Thyroid gland (tissue), 4 donors: ENCODE measurements around the gene COL27A1. TPM values are rescaled to one million over a fixed set of nuclear protein-coding genes. Genes with fewer than 3 reads are reported as not detected.
A peak's percentile ranks its signal among the peaks of the same experiment; 100 is the strongest.
"Not testable (repeated sequence)": the region's sequence is repeated elsewhere in the genome, so short reads cannot be mapped to it uniquely, and the experiment has no call there.

Experiments used
- DNase-seq, 2 donors: peaks; one replicate each; pipeline ENCODE4 v3.0.0-alpha.2; 2019
- H3K27ac ChIP-seq, 3 donors: fragments of 200-600 bp; sonication (generic); 1 replicate in 2 of 3; 2 replicates in 1 of 3; pipeline ENCODE4 v1.5.1; 2016 to 2019; ENCODE audit warnings: mild to moderate bottlenecking in 1 of 3, moderate library complexity in 1 of 3
- H3K27me3 ChIP-seq: fragments of 200-600 bp; sonication (generic); one replicate; pipeline ENCODE4 v1.5.1; 2019
- H3K36me3 ChIP-seq, 2 donors: fragments of 200-600 bp; sonication (generic); one replicate each; pipeline ENCODE4 v1.5.1; 2016 to 2019
- H3K4me1 ChIP-seq, 2 donors: fragments of 200-600 bp; sonication (generic); one replicate each; pipeline ENCODE4 v1.5.1; 2017 to 2019
- H3K4me3 ChIP-seq, 3 donors: fragments of 200-600 bp; sonication (generic); replicated peaks in 1 of 3; 1 replicate in 2 of 3; 2 replicates in 1 of 3; pipeline ENCODE4 v1.5.1; 2016; ENCODE audit warnings: mild to moderate bottlenecking in 1 of 3
- H3K9me3 ChIP-seq: fragments of 200-600 bp; sonication (generic); one replicate; pipeline ENCODE4 v1.5.1; 2017
- POLR2A ChIP-seq, 2 donors: fragments of 450-650 bp; IDR thresholded peaks; one replicate each; pipeline ENCODE4 v1.6.1; 2017; ENCODE audit warnings: antibody characterized with exemption in 2 of 2, mild to moderate bottlenecking in 2 of 2, moderate library complexity in 1 of 2
- WGBS, 2 donors: methylation state at CpG; one replicate each; pipeline ENCODE4 v1.1.5; 2017; 5-methylcytosine and 5-hydroxymethylcytosine counted together
- intact Hi-C: fragments of 100-400 bp; cut with DNase I; formaldehyde crosslinking; loops from one replicate; pipeline ENCODE4 v1.15.1; 2023
- total RNA-seq, 4 donors: library from RNA; depleted of rRNA; stranded (reverse); fragments of >200 nt; gene quantifications; one replicate each; pipeline ENCODE4 v1.2.3, GENCODE V29; 2016
- TF ChIP-seq, protein P1 (sequence below), 6 experiments: fragments of 200-600 bp in 3 of 6; fragments of 450-650 bp in 3 of 6; sonication (generic) in 3 of 6; IDR thresholded peaks; one replicate each; pipeline ENCODE4 v1.5.1; 2016 to 2019; ENCODE audit warnings: antibody characterized with exemption in 6 of 6, mild to moderate bottlenecking in 2 of 6, inconsistent platforms in 1 of 6, moderate library complexity in 1 of 6

COL27A1 gene
- total RNA-seq, 4 donors from 2014 or later, result 6.7 to 32.5 (median 10.6) TPM

DNA sequence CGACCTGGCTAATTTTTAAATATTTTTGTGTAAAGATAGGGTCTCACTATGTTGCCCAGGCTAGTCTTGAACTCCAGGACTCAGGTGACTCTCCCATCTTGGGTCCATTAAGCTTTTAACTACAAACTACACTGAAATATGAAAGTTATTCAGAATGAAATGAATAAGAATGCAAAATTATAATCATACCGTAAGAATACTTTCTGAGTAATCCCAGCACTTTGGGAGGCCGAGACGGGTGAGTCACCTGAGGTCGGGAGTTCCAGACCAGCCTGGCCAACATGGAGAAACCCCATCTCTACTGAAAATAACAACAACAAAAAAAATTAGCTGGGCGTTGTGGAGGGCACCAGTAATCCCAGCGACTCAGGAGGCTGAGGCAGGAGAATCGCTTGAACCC lies 166.4 kb downstream of the COL27A1 start:
- Histone ChIP-seq H3K4me1 (peaks cover 3 to 9% of the 10 kb centered on the region in 2 donors), H3K4me3 (no peak overlapping the region), H3K27ac (no peak overlapping the region), H3K36me3 (no peaks in the 10 kb centered on the region), H3K9me3 (no peaks in the 10 kb centered on the region), H3K27me3 (no peaks in the 10 kb centered on the region)
- intact Hi-C loops, result no loop called here
- WGBS, 2 donors, result 91 to 92% methylated on average over 8 of the region's 8 CpGs
- TF ChIP-seq, protein P1, sequence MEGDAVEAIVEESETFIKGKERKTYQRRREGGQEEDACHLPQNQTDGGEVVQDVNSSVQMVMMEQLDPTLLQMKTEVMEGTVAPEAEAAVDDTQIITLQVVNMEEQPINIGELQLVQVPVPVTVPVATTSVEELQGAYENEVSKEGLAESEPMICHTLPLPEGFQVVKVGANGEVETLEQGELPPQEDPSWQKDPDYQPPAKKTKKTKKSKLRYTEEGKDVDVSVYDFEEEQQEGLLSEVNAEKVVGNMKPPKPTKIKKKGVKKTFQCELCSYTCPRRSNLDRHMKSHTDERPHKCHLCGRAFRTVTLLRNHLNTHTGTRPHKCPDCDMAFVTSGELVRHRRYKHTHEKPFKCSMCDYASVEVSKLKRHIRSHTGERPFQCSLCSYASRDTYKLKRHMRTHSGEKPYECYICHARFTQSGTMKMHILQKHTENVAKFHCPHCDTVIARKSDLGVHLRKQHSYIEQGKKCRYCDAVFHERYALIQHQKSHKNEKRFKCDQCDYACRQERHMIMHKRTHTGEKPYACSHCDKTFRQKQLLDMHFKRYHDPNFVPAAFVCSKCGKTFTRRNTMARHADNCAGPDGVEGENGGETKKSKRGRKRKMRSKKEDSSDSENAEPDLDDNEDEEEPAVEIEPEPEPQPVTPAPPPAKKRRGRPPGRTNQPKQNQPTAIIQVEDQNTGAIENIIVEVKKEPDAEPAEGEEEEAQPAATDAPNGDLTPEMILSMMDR (IDR thresholded peaks at IDR 0.05), result no peak
- no peak for TF ChIP-seq POLR2A (IDR thresholded peaks at IDR 0.05)
- DNase-seq, result no peak

DNA sequence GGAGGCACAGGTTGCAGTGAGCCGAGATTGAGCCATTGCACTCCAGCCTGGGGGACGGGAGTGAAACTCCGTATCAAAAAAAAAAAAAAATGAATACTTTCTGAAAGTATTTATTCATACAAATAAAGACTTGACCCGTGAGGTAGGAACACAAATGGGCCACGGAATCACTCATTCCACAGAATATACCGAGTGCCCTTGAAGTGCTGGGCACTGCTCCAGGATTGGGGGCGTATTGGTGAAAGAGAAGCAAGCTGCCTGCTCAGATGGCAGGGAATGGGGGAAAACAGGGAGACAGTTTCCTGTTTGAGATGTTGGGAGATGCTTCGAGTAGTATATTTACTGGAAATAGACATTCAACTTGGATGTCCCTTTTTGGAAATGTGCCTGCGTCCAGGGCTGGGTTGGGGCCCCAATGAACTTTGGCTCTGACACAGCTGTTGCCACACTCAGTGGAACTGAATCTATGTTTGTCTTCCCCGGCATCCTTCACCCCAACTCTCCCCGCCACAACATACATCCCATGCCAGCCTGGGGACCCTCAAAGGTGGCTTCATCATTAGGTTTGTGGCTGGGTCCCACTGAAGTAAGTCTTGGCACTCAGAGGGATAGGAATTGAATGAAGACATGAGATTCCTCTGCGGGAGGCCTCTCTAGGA lies 167.0 kb downstream of the COL27A1 start:
- H3K4me3 ChIP-seq, H3K27me3 ChIP-seq, H3K27ac ChIP-seq, intact Hi-C loops, H3K9me3 ChIP-seq, H3K36me3 ChIP-seq, H3K4me1 ChIP-seq: not testable (repeated sequence)
- peak; percentile 69 to 75 for DNase-seq
- 46 to 63% methylated on average over 11 to 12 of the region's 12 CpGs for WGBS, 2 donors

DNA sequence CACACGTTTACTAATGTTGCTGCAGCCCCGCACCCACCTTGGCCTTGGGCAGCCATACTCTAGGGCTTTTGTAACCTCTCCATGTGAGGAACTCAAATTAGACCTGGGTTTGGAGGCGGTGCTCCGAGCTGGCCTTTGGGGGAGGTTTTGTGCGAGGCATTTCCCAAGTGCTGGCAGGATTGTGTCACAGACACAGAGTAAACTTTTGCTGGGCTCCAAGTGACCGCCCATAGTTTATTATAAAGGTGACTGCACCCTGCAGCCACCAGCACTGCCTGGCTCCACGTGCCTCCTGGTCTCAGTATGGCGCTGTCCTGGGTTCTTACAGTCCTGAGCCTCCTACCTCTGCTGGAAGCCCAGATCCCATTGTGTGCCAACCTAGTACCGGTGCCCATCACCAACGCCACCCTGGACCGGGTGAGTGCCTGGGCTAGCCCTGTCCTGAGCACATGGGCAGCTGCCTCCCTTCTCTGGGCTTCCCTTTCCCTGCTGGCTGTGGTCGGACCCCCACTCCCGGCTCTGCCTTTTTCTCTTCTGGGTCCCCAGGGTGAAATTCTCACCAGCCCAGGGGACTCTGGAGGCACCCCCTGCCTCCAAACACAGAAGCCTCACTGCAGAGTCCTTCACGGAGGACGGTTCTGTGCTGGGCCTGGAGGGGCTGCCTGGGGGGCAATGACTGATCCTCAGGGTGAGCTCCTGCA lies 167.6 kb downstream of the COL27A1 start, which contains the start of gene ORM1:
Gene ORM1, plus strand, starts transcription at position 268 of the 701 bp plus-strand sequence. Its CDS starts 36 bp downstream, at position 304.
- H3K27me3 ChIP-seq, H3K9me3 ChIP-seq, H3K27ac ChIP-seq, H3K36me3 ChIP-seq, intact Hi-C loops, H3K4me1 ChIP-seq, DNase-seq, H3K4me3 ChIP-seq: not testable (repeated sequence)
- 80% methylated on average over 1 of the region's 15 CpGs; no CpG with 5 or more reads in 1 of the 2 donors for WGBS, 2 donors

DNA sequence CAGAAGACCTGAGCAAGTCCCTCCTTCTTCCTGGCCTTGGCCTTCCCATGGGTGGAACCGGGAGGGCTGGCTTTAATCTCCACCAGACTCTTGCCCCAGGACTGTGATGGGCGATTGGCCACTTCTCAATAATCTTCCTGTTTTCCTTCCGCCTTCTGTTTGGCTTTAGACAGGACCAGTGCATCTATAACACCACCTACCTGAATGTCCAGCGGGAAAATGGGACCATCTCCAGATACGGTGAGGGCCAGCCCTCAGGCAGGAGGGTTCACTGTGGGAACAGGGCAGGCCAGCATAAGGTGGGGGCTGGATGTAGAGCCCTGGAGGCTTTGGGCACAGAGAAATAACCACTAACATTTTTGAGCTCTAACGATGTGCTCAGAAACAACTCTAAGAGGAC lies 168.5 kb downstream of the COL27A1 start:
- 85% methylated on average over 6 of the region's 6 CpGs for WGBS, 2 donors
- not testable (repeated sequence) for H3K27ac ChIP-seq

DNA sequence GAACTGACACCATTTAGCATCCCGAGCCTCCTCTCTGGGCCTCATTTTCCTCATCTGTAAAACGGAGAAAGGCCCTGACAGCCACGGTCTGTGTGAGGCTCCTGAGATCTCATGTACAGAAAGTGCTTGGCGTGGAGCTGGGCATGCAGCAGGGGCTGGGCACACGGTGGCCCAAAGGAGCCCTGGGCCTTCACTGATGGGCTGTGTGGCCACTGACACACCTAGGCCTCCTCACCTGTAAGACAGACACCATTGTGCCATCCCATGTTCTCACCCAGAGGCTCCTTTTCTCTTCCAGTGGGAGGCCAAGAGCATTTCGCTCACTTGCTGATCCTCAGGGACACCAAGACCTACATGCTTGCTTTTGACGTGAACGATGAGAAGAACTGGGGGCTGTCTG lies 169.2 kb downstream of the COL27A1 start:
- intact Hi-C loops, result no loop called here
- Histone ChIP-seq H3K9me3 (no peaks in the 10 kb centered on the region), H3K4me1 (peaks cover 0 to under 1% of the 10 kb centered on the region in 2 donors), H3K27me3 (no peaks in the 10 kb centered on the region), H3K4me3 (no peak overlapping the region), H3K27ac (no peak overlapping the region), H3K36me3 (no peaks in the 10 kb centered on the region)
- WGBS, 2 donors, result 87 to 90% methylated on average over 7 to 8 of the region's 8 CpGs
- TF ChIP-seq, protein P1 (IDR thresholded peaks at IDR 0.05), result no peak
- no peak for TF ChIP-seq POLR2A (IDR thresholded peaks at IDR 0.05)
- DNase-seq, result no peak

More for the DNA sequence above, 168.5 kb downstream of the COL27A1 start:
- H3K9me3 ChIP-seq, H3K4me3 ChIP-seq, intact Hi-C loops, H3K27me3 ChIP-seq, H3K4me1 ChIP-seq, H3K36me3 ChIP-seq, DNase-seq: not testable (repeated sequence)

DNA sequence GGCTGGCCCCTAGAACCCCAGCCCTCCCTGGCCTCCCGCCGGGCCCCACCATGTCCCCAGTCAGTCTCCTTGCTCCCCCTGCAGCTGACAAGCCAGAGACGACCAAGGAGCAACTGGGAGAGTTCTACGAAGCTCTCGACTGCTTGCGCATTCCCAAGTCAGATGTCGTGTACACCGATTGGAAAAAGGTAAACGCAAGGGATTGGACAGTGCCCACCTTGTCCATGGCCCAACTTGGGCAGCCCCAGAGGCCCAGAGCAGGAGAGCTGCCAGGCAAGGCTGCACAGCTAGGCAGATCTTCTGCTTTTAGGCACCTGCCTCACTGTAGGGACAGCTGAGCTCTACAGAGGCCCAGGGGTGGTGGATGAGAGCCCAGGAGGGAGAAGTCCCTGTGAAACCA lies 169.6 kb downstream of the COL27A1 start:
- DNase-seq, H3K27me3 ChIP-seq, H3K36me3 ChIP-seq, H3K9me3 ChIP-seq, H3K27ac ChIP-seq, H3K4me1 ChIP-seq, H3K4me3 ChIP-seq, intact Hi-C loops: not testable (repeated sequence)
- 80 to 89% methylated on average over 5 to 6 of the region's 9 CpGs for WGBS, 2 donors

DNA sequence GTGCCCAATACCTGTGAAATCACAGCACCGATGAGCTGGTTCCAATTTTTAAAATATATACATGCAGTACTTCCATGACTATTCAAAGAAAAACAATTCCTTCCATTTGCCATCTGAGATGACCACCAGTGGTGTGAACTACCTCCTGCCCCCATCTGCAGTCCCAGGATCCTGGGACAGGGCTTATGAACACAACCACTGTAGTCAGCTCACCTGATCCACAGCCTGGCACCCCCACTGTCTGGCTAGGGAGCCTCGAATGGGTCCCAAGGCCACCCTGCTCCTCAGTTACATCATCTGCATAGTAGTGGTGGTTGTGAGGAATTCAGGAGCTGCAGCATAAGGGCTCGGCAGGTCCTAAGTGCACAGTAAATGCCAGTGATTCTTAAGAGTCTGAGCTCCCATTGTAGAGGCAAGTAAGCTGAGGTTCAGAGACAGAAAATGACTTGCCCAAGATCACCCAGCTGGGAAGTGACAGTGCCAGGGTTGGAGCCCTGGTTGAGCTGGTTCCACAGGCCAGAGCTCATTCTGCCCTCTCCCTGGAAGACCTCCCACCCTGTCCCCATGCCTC lies 170.4 kb downstream of the COL27A1 start:
- H3K4me1 ChIP-seq, H3K27me3 ChIP-seq, H3K4me3 ChIP-seq, H3K36me3 ChIP-seq, DNase-seq, intact Hi-C loops, H3K9me3 ChIP-seq, H3K27ac ChIP-seq: not testable (repeated sequence)
- WGBS, 2 donors, result 79 to 89% methylated on average over 3 of the region's 3 CpGs
